MM.1S (cell line): ENCODE measurements around the gene SNORC.

Experiments used
- DNase-seq: peaks from one replicate; pipeline ENCODE4 v3.0.0-alpha.2; 2015
- H2AFZ ChIP-seq: fragments of 300-600 bp; sonication (generic); 2 replicates; pipeline ENCODE4 v1.6.0; 2016; ENCODE audit warnings: antibody characterized with exemption, low read length
- H3F3A ChIP-seq: fragments of 300-600 bp; sonication (generic); 2 replicates; pipeline ENCODE4 v1.6.1; 2016; ENCODE audit warnings: mild to moderate bottlenecking, antibody characterized with exemption, low read length, moderate library complexity, mixed read lengths; ENCODE audit not compliant: insufficient read depth
- H3K27ac ChIP-seq: fragments of 300-600 bp; sonication (generic); 2 replicates; pipeline ENCODE4 v1.5.1; 2016; ENCODE audit warnings: mild to moderate bottlenecking, low read length
- H3K27me3 ChIP-seq: fragments of 300-600 bp; sonication (generic); replicated peaks from 2 replicates; pipeline ENCODE4 v1.6.0; 2016; ENCODE audit warnings: low read length; ENCODE audit not compliant: insufficient read depth
- H3K36me3 ChIP-seq: fragments of 300-600 bp; sonication (generic); replicated peaks from 2 replicates; pipeline ENCODE4 v1.6.1; 2016; ENCODE audit warnings: mild to moderate bottlenecking, low read length, mixed read lengths; ENCODE audit not compliant: insufficient read depth
- H3K4me1 ChIP-seq: fragments of 300-600 bp; sonication (generic); 2 replicates; pipeline ENCODE4 v1.6.1; 2016; ENCODE audit warnings: low read length, mixed read lengths
- H3K4me2 ChIP-seq: fragments of 300-600 bp; sonication (generic); 2 replicates; pipeline ENCODE4 v1.6.0; 2016; ENCODE audit warnings: low read depth, low read length
- H3K4me3 ChIP-seq: fragments of 300-600 bp; sonication (generic); 2 replicates; pipeline ENCODE4 v1.5.1; 2016; ENCODE audit warnings: low read length, mixed read lengths
- H3K79me2 ChIP-seq: fragments of 300-600 bp; sonication (generic); 2 replicates; pipeline ENCODE4 v1.6.1; 2016; ENCODE audit warnings: mixed run types, low read length, mixed read lengths
- H3K9ac ChIP-seq: fragments of 300-600 bp; sonication (generic); 2 replicates; pipeline ENCODE4 v1.6.1; 2016; ENCODE audit warnings: low read length, mixed read lengths
- H3K9me2 ChIP-seq: fragments of 300-600 bp; sonication (generic); replicated peaks from 2 replicates; pipeline ENCODE4 v1.6.1; 2016; ENCODE audit warnings: mild to moderate bottlenecking, low read length, mixed read lengths; ENCODE audit not compliant: insufficient read depth
- H3K9me3 ChIP-seq: fragments of 300-600 bp; sonication (generic); replicated peaks from 2 replicates; pipeline ENCODE4 v1.6.1; 2016; ENCODE audit warnings: mild to moderate bottlenecking, low read length, mixed read lengths; ENCODE audit not compliant: insufficient read depth
- H4K20me1 ChIP-seq: fragments of 300-600 bp; sonication (generic); 2 replicates; pipeline ENCODE4 v1.6.1; 2016; ENCODE audit warnings: mild to moderate bottlenecking, low read length, moderate library complexity, mixed read lengths; ENCODE audit not compliant: insufficient read depth
- CTCF ChIP-seq: fragments of 300-600 bp; sonication (generic); IDR thresholded peaks from 2 replicates; pipeline ENCODE4 v1.5.1; 2016; ENCODE audit warnings: antibody characterized with exemption, low read length, mixed read lengths
- EZH2 ChIP-seq: fragments of 300-600 bp; sonication (generic); optimal IDR thresholded peaks from 2 replicates; pipeline ENCODE3; 2017; ENCODE audit warnings: low read depth, mild to moderate bottlenecking, antibody characterized with exemption, low read length, mixed read lengths
- EZH2phosphoT487 ChIP-seq: fragments of 300-600 bp; sonication (generic); IDR thresholded peaks from 2 replicates; pipeline ENCODE4 v1.6.1; 2018; ENCODE audit warnings: antibody characterized with exemption, low read length

The SNORC gene

GRCh38 chr2:232876978-232877441 is 6.9 kb downstream of the SNORC start:
- Histone ChIP-seq H3K27me3 (no peaks in the 10 kb centered on the region), H3K4me1 (no peaks in the 10 kb centered on the region), H3K36me3 (no peaks in the 10 kb centered on the region), H3K9me3 (no peaks in the 10 kb centered on the region), H3K9me2 (no peaks in the 10 kb centered on the region), H4K20me1 (no peaks in the 10 kb centered on the region), H3K27ac (no peak overlapping the region), H3K79me2 (no peaks in the 10 kb centered on the region), H3K4me3 (no peak overlapping the region), H3K4me2 (no peak overlapping the region), H2AFZ (no peak overlapping the region), H3F3A (no peaks in the 10 kb centered on the region), H3K9ac (no peak overlapping the region)
- no peak for DNase-seq
- TF ChIP-seq EZH2phosphoT487 (no peak), CTCF (no peak), EZH2 (no peak)

GRCh38 chr2:232877940-232878511 is 8.0 kb downstream of the SNORC start:
- H2AFZ ChIP-seq: no peak overlapping the region
- no peak overlapping the region for H3K4me3 ChIP-seq
- H3K4me2 ChIP-seq: no peak overlapping the region
- no peaks in the 10 kb centered on the region for H3K36me3 ChIP-seq
- no peak for DNase-seq
- H3K4me1 ChIP-seq: no peaks in the 10 kb centered on the region
- no peaks in the 10 kb centered on the region for H3K9me3 ChIP-seq
- no peak overlapping the region for H3K9ac ChIP-seq
- H3K27ac ChIP-seq: no peak overlapping the region
- no peaks in the 10 kb centered on the region for H3K27me3 ChIP-seq
- no peaks in the 10 kb centered on the region for H3F3A ChIP-seq
- H3K9me2 ChIP-seq: no peaks in the 10 kb centered on the region
- no peaks in the 10 kb centered on the region for H3K79me2 ChIP-seq
- H4K20me1 ChIP-seq: no peaks in the 10 kb centered on the region
- TF ChIP-seq CTCF (no peak), EZH2phosphoT487 (no peak), EZH2 (no peak)

- Histone ChIP-seq H3K9me2 (no peaks in the 10 kb centered on the region), H3K9ac (no peak overlapping the region), H2AFZ (no peak overlapping the region), H3F3A (no peaks in the 10 kb centered on the region), H4K20me1 (no peaks in the 10 kb centered on the region), H3K4me1 (no peaks in the 10 kb centered on the region), H3K4me3 (no peak overlapping the region), H3K27me3 (no peaks in the 10 kb centered on the region), H3K36me3 (no peaks in the 10 kb centered on the region), H3K9me3 (no peaks in the 10 kb centered on the region), H3K79me2 (no peaks in the 10 kb centered on the region), H3K4me2 (no peak overlapping the region), H3K27ac (no peak overlapping the region)
- TF ChIP-seq EZH2: no peak
- TF ChIP-seq EZH2phosphoT487: no peak
- TF ChIP-seq CTCF: no peak
- DNase-seq: no peak
Measured at GRCh38 chr2:232878855-232879617, 9.0 kb downstream of the SNORC start.
